GM21619 (cell line): Measurements from ENCODE around the gene PI4K2A.
"Not testable (repeated sequence)": the region's sequence is repeated elsewhere in the genome, so short reads cannot be mapped to it uniquely, and the experiment has no call there.

Experiments used
- ATAC-seq: cut with Tn5 transposase; IDR thresholded peaks from one replicate; pipeline ENCODE4 v1.9.1; 2021; ENCODE audit not compliant: unreplicated experiment

The PI4K2A gene

GRCh38 chr10:97631098-97631497, 9.4 kb upstream of the PI4K2A start:
- ATAC-seq = no peak

GRCh38 chr10:97632949-97633884, 7.3 kb upstream of the PI4K2A start, which contains the start of gene MORN4:
Gene MORN4 (minus strand): TSS chr10:97633500. CDS start chr10:97619653, 13,847 bp downstream.
- ATAC-seq = peak; percentile 99

GRCh38 chr10:97633921-97634320, 6.5 kb upstream of the PI4K2A start:
- ATAC-seq = no peak

GRCh38 chr10:97635577-97635976, 4.9 kb upstream of the PI4K2A start:
- ATAC-seq = no peak

GRCh38 chr10:97639090-97639489, 1.4 kb upstream of the PI4K2A start:
- ATAC-seq = not testable (repeated sequence)

- ATAC-seq = peak; percentile 28
These were observed 669 bp downstream of the PI4K2A start for GRCh38 chr10:97640868-97641811.

- not testable (repeated sequence) for ATAC-seq
These were observed 2.1 kb downstream of the PI4K2A start for GRCh38 chr10:97642471-97643159.

GRCh38 chr10:97643441-97643985, 3.0 kb downstream of the PI4K2A start:
- ATAC-seq = no peak

- ATAC-seq = no peak
These were observed 4.5 kb downstream of the PI4K2A start for GRCh38 chr10:97644936-97645335.

GRCh38 chr10:97647556-97647955, 7.1 kb downstream of the PI4K2A start:
- ATAC-seq = no peak

- peak; percentile 90 for ATAC-seq
These were observed 8.3 kb downstream of the PI4K2A start for GRCh38 chr10:97648562-97649404.

GRCh38 chr10:97649405-97649750, 8.9 kb downstream of the PI4K2A start:
- not testable (repeated sequence) for ATAC-seq

GRCh38 chr10:97650726-97651125, 10.3 kb downstream of the PI4K2A start:
- ATAC-seq = no peak

- no peak for ATAC-seq
These were observed 11.3 kb downstream of the PI4K2A start for GRCh38 chr10:97651773-97652172.

- no peak for ATAC-seq
These were observed 16.3 kb downstream of the PI4K2A start for GRCh38 chr10:97656777-97657176.

- ATAC-seq = no peak
These were observed 19.1 kb downstream of the PI4K2A start for GRCh38 chr10:97659589-97659988.

GRCh38 chr10:97664282-97664850, 23.9 kb downstream of the PI4K2A start:
- ATAC-seq = no peak

GRCh38 chr10:97666992-97667391, 26.5 kb downstream of the PI4K2A start:
- no peak for ATAC-seq

- no peak for ATAC-seq
These were observed 27.0 kb downstream of the PI4K2A start for GRCh38 chr10:97667463-97667862.
